ENCODE results near the gene PKD2L1.

Gene PKD2L1

DNA sequence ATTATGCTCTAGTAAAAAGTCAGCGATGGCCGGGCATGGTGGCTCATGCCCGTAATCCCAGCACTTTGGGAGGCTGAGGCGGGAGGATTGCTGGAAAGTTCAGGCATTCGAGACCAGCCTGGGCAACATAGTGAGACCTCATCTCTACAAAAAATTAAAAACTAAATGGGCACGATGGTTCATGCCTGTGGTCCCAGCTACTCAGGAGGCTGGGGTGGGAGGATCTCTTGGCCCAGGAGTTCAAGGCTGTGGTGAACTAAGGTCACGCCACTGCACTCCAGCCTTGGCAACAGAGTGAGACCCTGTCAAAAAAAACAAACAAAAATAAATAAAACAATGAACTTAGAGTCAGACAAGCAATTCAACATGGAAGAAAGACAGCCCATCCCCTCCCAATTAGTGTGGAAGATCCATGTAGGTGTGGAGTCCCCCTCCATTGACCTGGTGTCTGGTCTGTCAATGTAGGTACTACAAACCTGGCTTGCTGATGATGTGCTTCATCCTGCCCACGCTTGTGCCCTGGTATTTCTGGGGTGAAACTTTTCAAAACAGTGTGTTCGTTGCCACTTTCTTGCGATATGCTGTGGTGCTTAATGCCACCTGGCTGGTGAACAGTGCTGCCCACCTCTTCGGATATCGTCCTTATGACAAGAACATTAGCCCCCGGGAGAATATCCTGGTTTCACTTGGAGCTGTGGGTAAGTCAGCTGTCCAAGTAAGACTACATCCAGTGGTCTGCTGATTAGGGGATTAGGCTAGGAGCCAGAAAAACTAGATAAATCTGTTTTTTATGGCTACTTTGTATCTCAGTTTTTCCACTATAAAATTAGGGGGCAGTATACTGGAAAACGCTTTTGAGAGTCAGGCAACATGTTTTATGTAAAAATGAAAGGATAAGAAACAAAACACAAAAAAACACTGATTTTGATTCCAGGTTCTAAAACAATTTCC is 26.3 kb upstream of the PKD2L1 start:
- TF ChIP-seq POLR2AphosphoS5 (IDR thresholded peaks at IDR 0.05; ENCODE audit: low read depth) (no peak), SPI1 (IDR thresholded peaks at IDR 0.05; ENCODE audit: borderline replicate concordance, low read depth) (no peak), GABPA (IDR thresholded peaks at IDR 0.05; ENCODE audit: low read depth) (no peak)
- no peak overlapping the region for H3K27ac ChIP-seq (replicated peaks)
- no peaks in the 10 kb centered on the region for H3K27me3 ChIP-seq (ENCODE audit: insufficient read depth, poor library complexity, severe bottlenecking)
- H3K4me3 ChIP-seq (replicated peaks; ENCODE audit: insufficient read depth, low read length), result no peak overlapping the region
- DNase-seq (ENCODE audit: low read depth in 1 of 2, low spot score in 1 of 2), result no peak

DNA sequence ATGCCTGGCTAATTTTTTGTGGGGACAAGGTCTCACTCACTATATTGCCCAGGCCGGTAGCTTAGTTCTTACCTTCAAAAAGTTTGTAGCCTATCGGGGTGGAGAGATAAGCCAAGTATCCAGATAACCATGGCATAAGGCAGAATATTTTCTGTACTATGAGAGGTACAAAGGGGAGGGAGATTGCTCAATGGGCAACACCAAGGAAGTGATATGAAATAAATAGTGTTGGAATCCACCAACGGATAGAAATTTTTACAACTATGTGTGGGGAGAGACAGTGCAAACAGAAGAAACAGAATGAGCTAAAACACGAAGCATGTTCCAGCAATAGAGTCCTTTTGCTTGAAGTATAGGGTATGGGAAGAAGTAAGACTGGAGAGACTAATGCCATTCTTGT is 25.1 kb upstream of the PKD2L1 start:
- Histone ChIP-seq H3K4me3 (replicated peaks; ENCODE audit: insufficient read depth, low read length) (no peak overlapping the region), H3K27me3 (ENCODE audit: insufficient read depth, poor library complexity, severe bottlenecking) (no peaks in the 10 kb centered on the region), H3K27ac (replicated peaks) (no peak overlapping the region)
- no peak for TF ChIP-seq GABPA (IDR thresholded peaks at IDR 0.05; ENCODE audit: low read depth)
- no peak for TF ChIP-seq POLR2AphosphoS5 (IDR thresholded peaks at IDR 0.05; ENCODE audit: low read depth)
- TF ChIP-seq, protein P1, sequence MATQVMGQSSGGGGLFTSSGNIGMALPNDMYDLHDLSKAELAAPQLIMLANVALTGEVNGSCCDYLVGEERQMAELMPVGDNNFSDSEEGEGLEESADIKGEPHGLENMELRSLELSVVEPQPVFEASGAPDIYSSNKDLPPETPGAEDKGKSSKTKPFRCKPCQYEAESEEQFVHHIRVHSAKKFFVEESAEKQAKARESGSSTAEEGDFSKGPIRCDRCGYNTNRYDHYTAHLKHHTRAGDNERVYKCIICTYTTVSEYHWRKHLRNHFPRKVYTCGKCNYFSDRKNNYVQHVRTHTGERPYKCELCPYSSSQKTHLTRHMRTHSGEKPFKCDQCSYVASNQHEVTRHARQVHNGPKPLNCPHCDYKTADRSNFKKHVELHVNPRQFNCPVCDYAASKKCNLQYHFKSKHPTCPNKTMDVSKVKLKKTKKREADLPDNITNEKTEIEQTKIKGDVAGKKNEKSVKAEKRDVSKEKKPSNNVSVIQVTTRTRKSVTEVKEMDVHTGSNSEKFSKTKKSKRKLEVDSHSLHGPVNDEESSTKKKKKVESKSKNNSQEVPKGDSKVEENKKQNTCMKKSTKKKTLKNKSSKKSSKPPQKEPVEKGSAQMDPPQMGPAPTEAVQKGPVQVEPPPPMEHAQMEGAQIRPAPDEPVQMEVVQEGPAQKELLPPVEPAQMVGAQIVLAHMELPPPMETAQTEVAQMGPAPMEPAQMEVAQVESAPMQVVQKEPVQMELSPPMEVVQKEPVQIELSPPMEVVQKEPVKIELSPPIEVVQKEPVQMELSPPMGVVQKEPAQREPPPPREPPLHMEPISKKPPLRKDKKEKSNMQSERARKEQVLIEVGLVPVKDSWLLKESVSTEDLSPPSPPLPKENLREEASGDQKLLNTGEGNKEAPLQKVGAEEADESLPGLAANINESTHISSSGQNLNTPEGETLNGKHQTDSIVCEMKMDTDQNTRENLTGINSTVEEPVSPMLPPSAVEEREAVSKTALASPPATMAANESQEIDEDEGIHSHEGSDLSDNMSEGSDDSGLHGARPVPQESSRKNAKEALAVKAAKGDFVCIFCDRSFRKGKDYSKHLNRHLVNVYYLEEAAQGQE (IDR thresholded peaks at IDR 0.05; ENCODE audit: insufficient replicate concordance, low read depth), result no peak
- TF ChIP-seq SPI1 (IDR thresholded peaks at IDR 0.05; ENCODE audit: borderline replicate concordance, low read depth), result no peak
- TF ChIP-seq, protein P2, sequence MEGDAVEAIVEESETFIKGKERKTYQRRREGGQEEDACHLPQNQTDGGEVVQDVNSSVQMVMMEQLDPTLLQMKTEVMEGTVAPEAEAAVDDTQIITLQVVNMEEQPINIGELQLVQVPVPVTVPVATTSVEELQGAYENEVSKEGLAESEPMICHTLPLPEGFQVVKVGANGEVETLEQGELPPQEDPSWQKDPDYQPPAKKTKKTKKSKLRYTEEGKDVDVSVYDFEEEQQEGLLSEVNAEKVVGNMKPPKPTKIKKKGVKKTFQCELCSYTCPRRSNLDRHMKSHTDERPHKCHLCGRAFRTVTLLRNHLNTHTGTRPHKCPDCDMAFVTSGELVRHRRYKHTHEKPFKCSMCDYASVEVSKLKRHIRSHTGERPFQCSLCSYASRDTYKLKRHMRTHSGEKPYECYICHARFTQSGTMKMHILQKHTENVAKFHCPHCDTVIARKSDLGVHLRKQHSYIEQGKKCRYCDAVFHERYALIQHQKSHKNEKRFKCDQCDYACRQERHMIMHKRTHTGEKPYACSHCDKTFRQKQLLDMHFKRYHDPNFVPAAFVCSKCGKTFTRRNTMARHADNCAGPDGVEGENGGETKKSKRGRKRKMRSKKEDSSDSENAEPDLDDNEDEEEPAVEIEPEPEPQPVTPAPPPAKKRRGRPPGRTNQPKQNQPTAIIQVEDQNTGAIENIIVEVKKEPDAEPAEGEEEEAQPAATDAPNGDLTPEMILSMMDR (IDR thresholded peaks at IDR 0.05; ENCODE audit: insufficient read depth, low read length), result no peak
- DNase-seq (ENCODE audit: low read depth in 1 of 2, low spot score in 1 of 2), result no peak

DNA sequence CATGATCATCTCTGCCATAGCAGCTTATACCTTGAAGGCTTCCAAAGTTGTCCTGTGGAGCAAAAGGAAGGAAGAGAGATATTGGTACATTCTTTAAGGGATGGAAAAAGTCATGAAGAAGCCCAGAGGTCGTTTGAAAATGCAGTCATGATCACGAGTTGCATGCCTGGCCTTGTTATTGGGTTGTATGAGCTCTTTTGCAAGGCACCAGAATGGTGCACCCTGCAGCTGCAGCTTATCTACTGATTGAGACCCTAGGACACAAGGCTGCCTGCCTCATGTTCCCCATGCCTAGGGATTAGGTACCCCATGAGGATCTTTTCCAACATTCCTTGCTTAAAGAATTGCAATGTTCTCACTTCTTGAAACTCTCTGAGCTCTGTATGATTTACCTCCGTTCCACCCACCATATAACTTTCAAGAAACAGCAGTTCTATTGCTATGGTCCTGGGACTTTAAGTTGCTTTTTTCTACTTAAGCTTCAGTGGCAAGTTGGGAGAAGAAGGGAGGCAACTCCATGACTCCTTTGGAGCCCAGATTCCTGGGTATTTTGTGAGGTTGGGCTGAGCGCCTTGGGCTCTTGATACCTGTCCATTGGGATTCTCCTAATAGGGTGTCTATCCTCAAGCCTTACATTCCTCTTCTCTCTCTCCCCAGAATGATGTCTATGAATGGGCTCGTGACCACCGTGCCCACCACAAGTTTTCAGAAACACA is 23.9 kb upstream of the PKD2L1 start:
- TF ChIP-seq, protein P2 (IDR thresholded peaks at IDR 0.05; ENCODE audit: insufficient read depth, low read length), result no peak
- TF ChIP-seq GABPA (IDR thresholded peaks at IDR 0.05; ENCODE audit: low read depth) (no peak), POLR2AphosphoS5 (IDR thresholded peaks at IDR 0.05; ENCODE audit: low read depth) (no peak), SPI1 (IDR thresholded peaks at IDR 0.05; ENCODE audit: borderline replicate concordance, low read depth) (no peak)
- TF ChIP-seq, protein P1 (IDR thresholded peaks at IDR 0.05; ENCODE audit: insufficient replicate concordance, low read depth), result no peak
- Histone ChIP-seq H3K27ac (replicated peaks) (no peak overlapping the region), H3K27me3 (ENCODE audit: insufficient read depth, poor library complexity, severe bottlenecking) (no peaks in the 10 kb centered on the region), H3K4me3 (replicated peaks; ENCODE audit: insufficient read depth, low read length) (no peak overlapping the region)
- DNase-seq (ENCODE audit: low read depth in 1 of 2, low spot score in 1 of 2), result no peak

DNA sequence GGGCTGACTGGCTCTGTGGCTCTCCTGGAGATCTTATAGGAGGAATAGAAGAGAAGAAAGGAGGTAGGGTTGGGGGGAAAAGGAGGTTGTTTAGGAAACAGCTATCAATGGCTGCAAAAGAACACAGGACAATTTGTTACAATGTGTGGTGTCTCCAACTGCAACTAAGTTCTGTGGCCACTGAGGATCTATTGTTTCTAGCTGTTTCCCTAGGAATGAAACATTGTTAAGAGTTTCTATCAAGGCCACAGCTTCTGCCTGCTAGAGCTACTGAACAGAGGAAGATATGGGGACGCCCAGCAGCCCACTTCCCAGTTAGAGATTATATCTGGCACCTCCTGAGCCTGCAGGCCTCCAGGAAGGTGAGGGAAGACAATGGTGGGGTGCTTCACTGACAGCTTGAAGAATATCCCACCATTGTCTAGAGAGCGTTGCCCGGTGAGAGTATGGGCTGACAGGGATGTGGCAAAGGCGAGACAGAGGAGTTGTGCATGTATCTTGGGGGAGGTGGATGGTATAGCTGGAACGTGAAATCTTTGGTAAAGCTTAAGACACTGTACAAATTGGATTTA is 21.0 kb upstream of the PKD2L1 start:
- TF ChIP-seq, protein P1 (IDR thresholded peaks at IDR 0.05; ENCODE audit: insufficient replicate concordance, low read depth), result no peak
- TF ChIP-seq, protein P2 (IDR thresholded peaks at IDR 0.05; ENCODE audit: insufficient read depth, low read length), result no peak
- TF ChIP-seq SPI1 (IDR thresholded peaks at IDR 0.05; ENCODE audit: borderline replicate concordance, low read depth) (no peak), GABPA (IDR thresholded peaks at IDR 0.05; ENCODE audit: low read depth) (no peak), POLR2AphosphoS5 (IDR thresholded peaks at IDR 0.05; ENCODE audit: low read depth) (no peak)
- DNase-seq (ENCODE audit: low read depth in 1 of 2, low spot score in 1 of 2), result no peak
- no peak overlapping the region for H3K27ac ChIP-seq (replicated peaks)
- H3K27me3 ChIP-seq (ENCODE audit: insufficient read depth, poor library complexity, severe bottlenecking), result no peaks in the 10 kb centered on the region
- no peak overlapping the region for H3K4me3 ChIP-seq (replicated peaks; ENCODE audit: insufficient read depth, low read length)

Data from HL-60 (cell line).